Measurements from ENCODE around the gene MAK.

Gene MAK

DNA sequence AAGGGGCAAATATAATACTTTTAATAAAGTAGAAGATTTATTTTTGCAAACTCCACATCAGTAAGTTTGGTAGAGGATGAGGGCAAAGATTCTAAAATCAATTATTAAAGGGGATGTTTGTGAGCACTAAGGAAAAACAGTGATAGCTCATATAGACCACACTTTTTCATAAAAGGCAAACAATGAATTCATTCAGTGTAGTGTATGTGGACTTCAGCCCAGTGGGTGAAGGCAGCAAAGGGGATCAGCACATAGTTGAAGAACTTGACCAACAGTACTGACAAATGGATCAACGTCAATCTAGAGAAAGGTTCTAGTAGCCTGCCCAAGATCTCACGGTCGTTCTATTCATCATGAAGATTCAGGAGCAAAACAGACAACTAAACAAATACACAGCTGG lies 45.3 kb downstream of the MAK start:
- DNase-seq (ENCODE audit: low read depth, low spot score), result no peak
- no peak overlapping the region for H3K27ac ChIP-seq (ENCODE audit: low read length)
- no CpG with 5 or more reads among the region's 3 CpGs for WGBS (ENCODE audit: insufficient coverage, insufficient read length)

DNA sequence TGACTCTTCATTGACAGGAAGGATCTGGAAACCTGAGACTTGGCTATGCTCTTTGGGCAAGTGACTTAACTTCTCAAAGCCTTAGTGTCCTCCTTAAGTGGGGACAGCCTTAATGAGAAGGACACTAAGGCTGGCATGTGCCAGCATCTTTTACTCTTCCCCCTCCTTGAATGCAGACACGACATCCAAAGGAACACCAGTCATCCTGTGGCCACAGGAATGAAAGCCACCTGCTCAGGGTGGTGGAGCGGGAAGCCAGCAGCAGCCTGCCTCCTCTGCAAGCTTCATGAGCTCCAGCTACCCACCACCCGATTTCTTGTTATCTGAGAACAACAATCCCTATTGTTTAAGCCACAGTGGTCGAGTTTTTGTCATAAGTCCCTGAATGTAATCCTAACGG lies 46.2 kb downstream of the MAK start:
- Histone ChIP-seq H3K9me3 (ENCODE audit: control insufficient read depth, insufficient read depth, low read length) (no peaks in the 10 kb centered on the region), H3K27ac (ENCODE audit: low read length) (no peak overlapping the region), H3K27me3 (ENCODE audit: control insufficient read depth, insufficient read depth, low read length) (no peaks in the 10 kb centered on the region), H3K4me3 (ENCODE audit: low read length) (no peak overlapping the region), H3K4me1 (ENCODE audit: control insufficient read depth, insufficient read depth, low read length) (no peaks in the 10 kb centered on the region), H3K36me3 (ENCODE audit: control insufficient read depth, insufficient read depth, low read length) (no peaks in the 10 kb centered on the region; the same call in 1 of the 2 replicates)
- no peak for DNase-seq (ENCODE audit: low read depth, low spot score)
- WGBS (ENCODE audit: insufficient coverage, insufficient read length), result no CpG with 5 or more reads among the region's 5 CpGs

More for the DNA sequence above, 45.3 kb downstream of the MAK start:
- Histone ChIP-seq H3K9me3 (ENCODE audit: control insufficient read depth, insufficient read depth, low read length) (no peaks in the 10 kb centered on the region), H3K27me3 (ENCODE audit: control insufficient read depth, insufficient read depth, low read length) (no peaks in the 10 kb centered on the region), H3K4me3 (ENCODE audit: low read length) (no peak overlapping the region), H3K36me3 (ENCODE audit: control insufficient read depth, insufficient read depth, low read length) (no peaks in the 10 kb centered on the region; the same call in 1 of the 2 replicates), H3K4me1 (ENCODE audit: control insufficient read depth, insufficient read depth, low read length) (no peaks in the 10 kb centered on the region)

GRCh38 chr6:10791673-10792072 lies 46.7 kb downstream of the MAK start:
- no peaks in the 10 kb centered on the region; the same call in 1 of the 2 replicates for H3K36me3 ChIP-seq (ENCODE audit: control insufficient read depth, insufficient read depth, low read length)
- H3K27me3 ChIP-seq (ENCODE audit: control insufficient read depth, insufficient read depth, low read length), result no peaks in the 10 kb centered on the region
- H3K4me3 ChIP-seq (ENCODE audit: low read length), result no peak overlapping the region
- DNase-seq (ENCODE audit: low read depth, low spot score), result no peak
- no peaks in the 10 kb centered on the region for H3K4me1 ChIP-seq (ENCODE audit: control insufficient read depth, insufficient read depth, low read length)
- no CpG with 5 or more reads among the region's 5 CpGs for WGBS (ENCODE audit: insufficient coverage, insufficient read length)
- H3K9me3 ChIP-seq (ENCODE audit: control insufficient read depth, insufficient read depth, low read length), result no peaks in the 10 kb centered on the region
- H3K27ac ChIP-seq (ENCODE audit: low read length), result no peak overlapping the region

GRCh38 chr6:10779076-10779475 lies 59.3 kb downstream of the MAK start:
- Histone ChIP-seq H3K27ac (ENCODE audit: low read length) (no peak overlapping the region), H3K4me1 (ENCODE audit: control insufficient read depth, insufficient read depth, low read length) (no peaks in the 10 kb centered on the region), H3K27me3 (ENCODE audit: control insufficient read depth, insufficient read depth, low read length) (no peaks in the 10 kb centered on the region), H3K4me3 (ENCODE audit: low read length) (no peak overlapping the region), H3K9me3 (ENCODE audit: control insufficient read depth, insufficient read depth, low read length) (no peaks in the 10 kb centered on the region), H3K36me3 (ENCODE audit: control insufficient read depth, insufficient read depth, low read length) (no peaks in the 10 kb centered on the region)
- DNase-seq (ENCODE audit: low read depth, low spot score), result no peak
- WGBS (ENCODE audit: insufficient coverage, insufficient read length), result no CpG with 5 or more reads among the region's 8 CpGs

DNA sequence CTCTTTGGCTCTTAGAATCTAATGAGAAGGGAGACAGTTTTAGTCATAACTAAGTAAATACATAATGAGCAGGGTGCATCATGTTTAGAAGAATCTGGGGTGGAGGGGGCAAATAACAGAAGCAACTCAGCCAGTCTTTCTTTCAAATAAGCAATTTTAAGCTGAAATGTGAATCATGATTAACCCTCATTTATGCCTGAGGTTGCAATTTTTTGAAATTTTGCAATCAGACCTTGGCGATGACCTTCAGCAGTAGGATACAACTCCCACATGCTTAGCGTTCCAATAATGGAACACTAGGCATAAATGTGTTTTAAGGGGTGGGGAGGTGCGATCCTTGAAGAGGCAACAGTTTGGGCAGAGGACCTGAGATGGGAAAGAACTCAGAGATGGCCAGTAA lies 60.1 kb downstream of the MAK start:
- H3K36me3 ChIP-seq (ENCODE audit: control insufficient read depth, insufficient read depth, low read length), result no peaks in the 10 kb centered on the region
- no peak for DNase-seq (ENCODE audit: low read depth, low spot score)
- no peaks in the 10 kb centered on the region for H3K4me1 ChIP-seq (ENCODE audit: control insufficient read depth, insufficient read depth, low read length)
- no peaks in the 10 kb centered on the region for H3K27me3 ChIP-seq (ENCODE audit: control insufficient read depth, insufficient read depth, low read length)
- H3K4me3 ChIP-seq (ENCODE audit: low read length), result no peak overlapping the region
- no CpG with 5 or more reads among the region's 3 CpGs for WGBS (ENCODE audit: insufficient coverage, insufficient read length)
- H3K27ac ChIP-seq (ENCODE audit: low read length), result no peak overlapping the region
- no peaks in the 10 kb centered on the region for H3K9me3 ChIP-seq (ENCODE audit: control insufficient read depth, insufficient read depth, low read length)

DNA sequence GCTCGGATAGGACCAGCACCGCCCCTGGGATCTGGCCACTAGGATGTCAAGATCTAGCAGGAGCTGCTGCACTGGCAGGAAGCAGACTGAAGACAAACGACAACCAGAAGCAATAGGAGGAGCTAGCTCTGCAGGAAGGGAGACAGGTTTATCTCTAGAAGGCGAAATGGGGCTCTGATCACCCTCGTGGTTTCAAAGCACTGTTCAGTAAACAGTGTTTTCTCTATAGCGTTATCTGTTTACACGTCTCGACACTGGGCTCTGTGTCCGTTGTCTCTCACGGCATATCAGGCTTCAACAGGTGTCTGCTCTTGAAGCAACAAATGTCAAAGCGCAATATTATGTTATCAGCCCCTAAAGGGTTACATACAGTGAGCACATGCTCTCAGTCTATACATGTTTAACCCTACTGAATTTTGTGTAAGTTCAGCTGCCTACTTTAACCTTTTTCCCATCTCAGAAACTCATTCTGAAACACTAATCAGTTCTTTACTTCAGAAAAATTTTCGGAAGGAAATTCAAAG lies 66.9 kb downstream of the MAK start:
- no peaks in the 10 kb centered on the region for H3K4me1 ChIP-seq (ENCODE audit: control insufficient read depth, insufficient read depth, low read length)
- WGBS (ENCODE audit: insufficient coverage, insufficient read length), result no CpG with 5 or more reads among the region's 12 CpGs
- no peaks in the 10 kb centered on the region for H3K9me3 ChIP-seq (ENCODE audit: control insufficient read depth, insufficient read depth, low read length)
- DNase-seq (ENCODE audit: low read depth, low spot score), result no peak
- peaks cover 4% of the 10 kb centered on the region; the same call in 1 of the 2 replicates for H3K36me3 ChIP-seq (ENCODE audit: control insufficient read depth, insufficient read depth, low read length)
- no peaks in the 10 kb centered on the region for H3K27me3 ChIP-seq (ENCODE audit: control insufficient read depth, insufficient read depth, low read length)
- H3K4me3 ChIP-seq (ENCODE audit: low read length), result no peak overlapping the region
- no peak overlapping the region for H3K27ac ChIP-seq (ENCODE audit: low read length)

DNA sequence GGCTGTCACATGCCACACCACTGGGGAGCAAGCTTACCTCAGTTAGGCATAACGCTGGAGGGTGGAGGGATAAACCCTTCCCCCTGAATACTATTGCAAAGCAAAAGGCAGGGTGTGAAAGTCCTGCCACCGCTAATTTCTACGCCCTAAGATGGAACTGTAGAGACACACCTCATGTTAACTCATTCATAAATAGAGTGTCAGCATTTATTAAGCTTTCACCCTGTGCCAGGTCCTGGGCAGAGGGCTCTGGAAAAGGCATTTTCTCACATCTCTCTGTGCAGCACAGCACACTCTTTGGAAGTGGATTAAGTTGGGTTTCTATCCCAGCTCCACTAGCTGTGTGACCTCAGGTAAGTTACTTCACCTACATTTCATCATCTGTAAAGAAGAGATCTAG lies 68.9 kb downstream of the MAK start:
- WGBS (ENCODE audit: insufficient coverage, insufficient read length), result no CpG with 5 or more reads among the region's 3 CpGs
- peaks cover 4% of the 10 kb centered on the region; the same call in 1 of the 2 replicates for H3K36me3 ChIP-seq (ENCODE audit: control insufficient read depth, insufficient read depth, low read length)

GRCh38 chr6:10763006-10763405 lies 75.3 kb downstream of the MAK start:
- Histone ChIP-seq H3K27ac (ENCODE audit: low read length) (no peak overlapping the region), H3K36me3 (ENCODE audit: control insufficient read depth, insufficient read depth, low read length) (no peaks in the 10 kb centered on the region), H3K4me3 (ENCODE audit: low read length) (no peak overlapping the region), H3K9me3 (ENCODE audit: control insufficient read depth, insufficient read depth, low read length) (no peaks in the 10 kb centered on the region), H3K4me1 (ENCODE audit: control insufficient read depth, insufficient read depth, low read length) (no peaks in the 10 kb centered on the region), H3K27me3 (ENCODE audit: control insufficient read depth, insufficient read depth, low read length) (no peaks in the 10 kb centered on the region)
- no CpG with 5 or more reads among the region's 2 CpGs for WGBS (ENCODE audit: insufficient coverage, insufficient read length)
- DNase-seq (ENCODE audit: low read depth, low spot score), result no peak

More for the DNA sequence above, 68.9 kb downstream of the MAK start:
- DNase-seq (ENCODE audit: low read depth, low spot score), result no peak
- Histone ChIP-seq H3K4me1 (ENCODE audit: control insufficient read depth, insufficient read depth, low read length) (no peaks in the 10 kb centered on the region), H3K9me3 (ENCODE audit: control insufficient read depth, insufficient read depth, low read length) (no peaks in the 10 kb centered on the region), H3K27me3 (ENCODE audit: control insufficient read depth, insufficient read depth, low read length) (no peaks in the 10 kb centered on the region), H3K27ac (ENCODE audit: low read length) (no peak overlapping the region), H3K4me3 (ENCODE audit: low read length) (no peak overlapping the region)

- no peak overlapping the region for H3K4me3 ChIP-seq (ENCODE audit: low read length)
- no peaks in the 10 kb centered on the region for H3K9me3 ChIP-seq (ENCODE audit: control insufficient read depth, insufficient read depth, low read length)
- H3K4me1 ChIP-seq (ENCODE audit: control insufficient read depth, insufficient read depth, low read length), result no peaks in the 10 kb centered on the region
- no peak overlapping the region for H3K27ac ChIP-seq (ENCODE audit: low read length)
- H3K36me3 ChIP-seq (ENCODE audit: control insufficient read depth, insufficient read depth, low read length), result peaks cover 3% of the 10 kb centered on the region; the same call in 1 of the 2 replicates
- no CpG with 5 or more reads among the region's 6 CpGs for WGBS (ENCODE audit: insufficient coverage, insufficient read length)
- H3K27me3 ChIP-seq (ENCODE audit: control insufficient read depth, insufficient read depth, low read length), result no peaks in the 10 kb centered on the region
- DNase-seq (ENCODE audit: low read depth, low spot score), result no peak
These were observed 78.4 kb downstream of the MAK start for GRCh38 chr6:10759884-10760329.

GRCh38 chr6:10759312-10759839 lies 79.0 kb downstream of the MAK start:
- H3K27ac ChIP-seq (ENCODE audit: low read length), result no peak overlapping the region
- peak; percentile 25 for DNase-seq (ENCODE audit: low read depth, low spot score)

GRCh38 chr6:10756085-10756484 lies 82.3 kb downstream of the MAK start:
- Histone ChIP-seq H3K27ac (ENCODE audit: low read length) (no peak overlapping the region), H3K9me3 (ENCODE audit: control insufficient read depth, insufficient read depth, low read length) (no peaks in the 10 kb centered on the region), H3K4me3 (ENCODE audit: low read length) (no peak overlapping the region), H3K36me3 (ENCODE audit: control insufficient read depth, insufficient read depth, low read length) (peaks cover 11% of the 10 kb centered on the region; the same call in 1 of the 2 replicates), H3K4me1 (ENCODE audit: control insufficient read depth, insufficient read depth, low read length) (no peaks in the 10 kb centered on the region), H3K27me3 (ENCODE audit: control insufficient read depth, insufficient read depth, low read length) (no peaks in the 10 kb centered on the region)
- no CpG with 5 or more reads among the region's 1 CpG for WGBS (ENCODE audit: insufficient coverage, insufficient read length)
- no peak for DNase-seq (ENCODE audit: low read depth, low spot score)

More at GRCh38 chr6:10759312-10759839, 79.0 kb downstream of the MAK start:
- no peaks in the 10 kb centered on the region for H3K4me1 ChIP-seq (ENCODE audit: control insufficient read depth, insufficient read depth, low read length)
- H3K27me3 ChIP-seq (ENCODE audit: control insufficient read depth, insufficient read depth, low read length), result no peaks in the 10 kb centered on the region
- H3K36me3 ChIP-seq (ENCODE audit: control insufficient read depth, insufficient read depth, low read length), result peaks cover 5% of the 10 kb centered on the region; the same call in 1 of the 2 replicates
- no peak overlapping the region for H3K4me3 ChIP-seq (ENCODE audit: low read length)
- no peaks in the 10 kb centered on the region for H3K9me3 ChIP-seq (ENCODE audit: control insufficient read depth, insufficient read depth, low read length)
- no CpG with 5 or more reads among the region's 3 CpGs for WGBS (ENCODE audit: insufficient coverage, insufficient read length)

All from iPS DF 6.9 (cell line).